Ovary (tissue), 9 donors: ENCODE measurements around the gene SPRED2. TPM values are rescaled to one million over a fixed set of nuclear protein-coding genes. Genes with fewer than 3 reads are reported as not detected.

ENCODE experiments used
- DNase-seq, 5 donors: peaks; one replicate each; pipeline ENCODE4 v3.0.0-alpha.2; 2019 to 2020
- H3K27ac ChIP-seq, 2 donors: fragments of 200-600 bp; one replicate each; pipeline versions ENCODE4 v1.5.1 to v1.8.0; 2019 to 2022
- H3K27me3 ChIP-seq: fragments of 200-600 bp; one replicate; pipeline ENCODE4 v1.8.0; 2022
- H3K36me3 ChIP-seq: fragments of 200-600 bp; sonication (generic); one replicate; pipeline ENCODE4 v1.5.1; 2019
- H3K4me1 ChIP-seq: one replicate; pipeline ENCODE4 v1.8.1; 2013; ENCODE audit warnings: mild to moderate bottlenecking, moderate library complexity; ENCODE audit not compliant: insufficient read depth
- H3K4me3 ChIP-seq: fragments of 200-600 bp; sonication (generic); one replicate; pipeline ENCODE4 v1.5.1; 2017
- H3K9me3 ChIP-seq, 2 donors: fragments of 200-600 bp in 1 of 2; sonication (generic) in 1 of 2; one replicate each; pipeline versions ENCODE4 v1.5.1 to v1.8.1; 2013 to 2019; ENCODE audit warnings: mild to moderate bottlenecking in 1 of 2, moderate library complexity in 1 of 2
- EP300 ChIP-seq: sonication (generic); formaldehyde crosslinking; IDR thresholded peaks from one replicate; pipeline ENCODE4 v1.6.1; 2017; ENCODE audit warnings: antibody characterized with exemption
- POLR2A ChIP-seq: fragments of 450-650 bp; IDR thresholded peaks from one replicate; pipeline ENCODE4 v1.6.1; 2017; ENCODE audit warnings: antibody characterized with exemption, mild to moderate bottlenecking, moderate library complexity
- WGBS, 3 donors: extraction: QIAGEN DNeasy Blood & Tissue Kit in 1 of 3; methylation state at CpG; one replicate each; pipeline versions ENCODE4 v1.1.5 to v1.1.7; 2013 to 2017; 5-methylcytosine and 5-hydroxymethylcytosine counted together
- intact Hi-C, 4 donors: fragments of 100-400 bp; cut with DNase I; formaldehyde crosslinking; loops; one replicate each; pipeline versions ENCODE4 v1.11.0 to v1.15.1; 2022 to 2023
- polyA plus RNA-seq, 2 donors: library from polyadenylated mRNA; stranded (reverse); fragments of 200-250 nt in 1 of 2; fragments of 350-450 nt in 1 of 2; fragmentation: Illumina TruSeq in 1 of 2; extraction: RNeasy Lipid Tissue Mini Kit (QIAGEN cat#74804) in 1 of 2; gene quantifications; one replicate each; pipeline ENCODE4 v1.2.3, GENCODE V29; 2013 to 2014
- total RNA-seq, 7 donors: library from RNA; depleted of rRNA in 2 of 7; stranded (reverse); fragments of >200 nt in 2 of 7; fragmentation: NEBNext Ultra II Directional in 3 of 7; extraction: Animal tissue kit (Norgen Biotek cat#: 25700) in 3 of 7; gene quantifications; one replicate each; pipeline versions ENCODE4 v1.1.0 to v1.2.4, GENCODE V29; 2016 to 2023
- TF ChIP-seq, protein P1 (sequence below), 3 donors: fragments of 450-650 bp in 2 of 3; fragments of 200-600 bp in 1 of 3; IDR thresholded peaks; one replicate each; pipeline versions ENCODE4 v1.5.1 to v1.8.0; 2016 to 2022; ENCODE audit warnings: antibody characterized with exemption in 3 of 3, mild to moderate bottlenecking in 1 of 3
- donor health status: DM: no; HTN: no; CAD: no; lungs with moderate emphysema.
- donor health status: DM: no; HTN: no; CAD: no.
- donor health status: Bipolar disorder and iron deficiency.
- donor health status: DM: yes; HTN: yes; CAD: no.
- donor health status: DM: no; HTN: no; CAD: no.
- donor health status: DM: yes; HTN: yes; CAD: no.

Gene SPRED2
- total and polyA plus RNA-seq, 9 donors: 13.1 to 32.9 (median 17.6) TPM

DNA sequence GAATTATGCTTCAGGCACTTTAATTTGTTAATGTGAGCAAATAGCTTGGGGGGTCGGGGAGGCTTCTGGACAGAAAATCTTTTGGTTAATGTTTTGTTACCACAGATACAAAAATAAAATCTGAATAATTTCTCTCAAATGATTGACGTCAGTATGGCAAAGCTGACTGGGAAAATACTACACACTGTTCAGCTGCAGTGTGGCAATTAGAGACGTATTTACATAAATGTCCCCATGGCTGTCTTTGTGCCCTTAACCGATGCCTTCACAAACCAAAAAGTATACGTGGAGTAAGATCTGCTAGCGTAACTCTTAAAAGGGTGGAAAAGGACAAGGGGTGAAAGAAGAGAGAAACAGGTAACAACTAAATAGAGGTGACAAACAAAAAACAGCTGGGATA is 121.3 kb downstream of the SPRED2 start:
- Histone ChIP-seq H3K4me1 (peaks cover 7% of the 10 kb centered on the region), H3K36me3 (no peaks in the 10 kb centered on the region), H3K27ac (no peak overlapping the region), H3K9me3 (no peaks in the 10 kb centered on the region), H3K4me3 (no peak overlapping the region), H3K27me3 (no peaks in the 10 kb centered on the region)
- 81 to 87% (median 86%) methylated on average over 6 of the region's 6 CpGs for WGBS, 3 donors
- DNase-seq: no peak
- no peak for TF ChIP-seq POLR2A
- TF ChIP-seq EP300: no peak
- TF ChIP-seq, protein P1, sequence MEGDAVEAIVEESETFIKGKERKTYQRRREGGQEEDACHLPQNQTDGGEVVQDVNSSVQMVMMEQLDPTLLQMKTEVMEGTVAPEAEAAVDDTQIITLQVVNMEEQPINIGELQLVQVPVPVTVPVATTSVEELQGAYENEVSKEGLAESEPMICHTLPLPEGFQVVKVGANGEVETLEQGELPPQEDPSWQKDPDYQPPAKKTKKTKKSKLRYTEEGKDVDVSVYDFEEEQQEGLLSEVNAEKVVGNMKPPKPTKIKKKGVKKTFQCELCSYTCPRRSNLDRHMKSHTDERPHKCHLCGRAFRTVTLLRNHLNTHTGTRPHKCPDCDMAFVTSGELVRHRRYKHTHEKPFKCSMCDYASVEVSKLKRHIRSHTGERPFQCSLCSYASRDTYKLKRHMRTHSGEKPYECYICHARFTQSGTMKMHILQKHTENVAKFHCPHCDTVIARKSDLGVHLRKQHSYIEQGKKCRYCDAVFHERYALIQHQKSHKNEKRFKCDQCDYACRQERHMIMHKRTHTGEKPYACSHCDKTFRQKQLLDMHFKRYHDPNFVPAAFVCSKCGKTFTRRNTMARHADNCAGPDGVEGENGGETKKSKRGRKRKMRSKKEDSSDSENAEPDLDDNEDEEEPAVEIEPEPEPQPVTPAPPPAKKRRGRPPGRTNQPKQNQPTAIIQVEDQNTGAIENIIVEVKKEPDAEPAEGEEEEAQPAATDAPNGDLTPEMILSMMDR (IDR thresholded peaks at IDR 0.05): no peak
- intact Hi-C loops: no loop called here

DNA sequence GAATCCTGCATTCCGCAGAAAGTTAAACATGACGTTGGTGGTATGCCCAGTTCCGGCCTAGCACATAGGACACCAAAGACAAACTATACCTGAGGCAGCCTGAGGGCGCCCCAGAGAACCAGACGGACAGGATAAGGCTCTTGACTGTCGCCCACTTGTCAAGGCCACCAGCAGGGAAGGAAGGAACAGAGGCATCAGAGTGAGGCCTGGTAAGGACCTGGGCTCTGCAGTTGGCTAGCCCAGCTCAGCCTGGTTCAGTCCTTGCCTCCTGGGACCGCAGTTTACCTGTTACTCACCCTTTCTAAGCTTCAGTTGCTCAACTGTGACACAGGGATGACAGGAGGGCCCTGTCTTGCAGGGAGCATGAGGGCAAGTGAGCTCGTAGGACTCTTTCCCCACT is 122.7 kb downstream of the SPRED2 start:
- 78 to 82% (median 82%) methylated on average over 8 of the region's 8 CpGs for WGBS, 3 donors
- no peak for DNase-seq
- TF ChIP-seq, protein P1 (IDR thresholded peaks at IDR 0.05): no peak
- TF ChIP-seq POLR2A (no peak), EP300 (no peak)

DNA sequence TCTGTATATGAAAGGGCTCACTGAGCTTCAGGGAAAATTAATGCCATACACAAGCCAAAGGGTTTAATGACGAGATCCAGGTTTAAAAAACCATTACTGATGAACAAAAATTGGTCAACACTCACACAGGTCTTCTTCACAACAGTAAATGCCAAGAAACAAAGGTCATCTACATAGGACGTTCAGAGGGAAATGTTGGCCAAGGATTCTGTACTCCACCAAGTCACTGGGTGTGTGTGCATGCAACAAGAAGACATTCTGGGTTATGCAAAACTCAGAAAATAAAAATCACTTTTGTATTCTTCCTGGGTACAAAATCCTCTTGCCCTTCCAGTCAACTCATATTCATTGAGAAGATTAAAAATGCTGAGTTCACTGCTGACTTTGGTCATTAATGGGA is 126.5 kb downstream of the SPRED2 start:
- Histone ChIP-seq H3K27ac (no peak overlapping the region), H3K4me1 (peaks cover 9% of the 10 kb centered on the region), H3K9me3 (no peaks in the 10 kb centered on the region), H3K36me3 (no peaks in the 10 kb centered on the region), H3K27me3 (no peaks in the 10 kb centered on the region), H3K4me3 (no peak overlapping the region)
- TF ChIP-seq EP300 (no peak), POLR2A (no peak)
- TF ChIP-seq, protein P1 (IDR thresholded peaks at IDR 0.05): no peak
- intact Hi-C loops: loop anchor here in 1 of 4 donors (10.0 kb wide), 1 partner anchor 129 kb away; the partner anchor contains the start of gene SPRED2
- 85 to 91% (median 89%) methylated on average over 2 of the region's 2 CpGs for WGBS, 3 donors
- no peak for DNase-seq

More for the DNA sequence above, 122.7 kb downstream of the SPRED2 start:
- Histone ChIP-seq H3K4me3 (no peak overlapping the region), H3K9me3 (no peaks in the 10 kb centered on the region), H3K4me1 (peaks cover 5% of the 10 kb centered on the region), H3K27me3 (no peaks in the 10 kb centered on the region), H3K27ac (peak overlapping the region; percentile 12 to 28), H3K36me3 (no peaks in the 10 kb centered on the region)
- intact Hi-C loops: loop anchor here in 1 of 4 donors (10.0 kb wide), 1 partner anchor 125 kb away; the partner anchor contains the start of gene SPRED2

DNA sequence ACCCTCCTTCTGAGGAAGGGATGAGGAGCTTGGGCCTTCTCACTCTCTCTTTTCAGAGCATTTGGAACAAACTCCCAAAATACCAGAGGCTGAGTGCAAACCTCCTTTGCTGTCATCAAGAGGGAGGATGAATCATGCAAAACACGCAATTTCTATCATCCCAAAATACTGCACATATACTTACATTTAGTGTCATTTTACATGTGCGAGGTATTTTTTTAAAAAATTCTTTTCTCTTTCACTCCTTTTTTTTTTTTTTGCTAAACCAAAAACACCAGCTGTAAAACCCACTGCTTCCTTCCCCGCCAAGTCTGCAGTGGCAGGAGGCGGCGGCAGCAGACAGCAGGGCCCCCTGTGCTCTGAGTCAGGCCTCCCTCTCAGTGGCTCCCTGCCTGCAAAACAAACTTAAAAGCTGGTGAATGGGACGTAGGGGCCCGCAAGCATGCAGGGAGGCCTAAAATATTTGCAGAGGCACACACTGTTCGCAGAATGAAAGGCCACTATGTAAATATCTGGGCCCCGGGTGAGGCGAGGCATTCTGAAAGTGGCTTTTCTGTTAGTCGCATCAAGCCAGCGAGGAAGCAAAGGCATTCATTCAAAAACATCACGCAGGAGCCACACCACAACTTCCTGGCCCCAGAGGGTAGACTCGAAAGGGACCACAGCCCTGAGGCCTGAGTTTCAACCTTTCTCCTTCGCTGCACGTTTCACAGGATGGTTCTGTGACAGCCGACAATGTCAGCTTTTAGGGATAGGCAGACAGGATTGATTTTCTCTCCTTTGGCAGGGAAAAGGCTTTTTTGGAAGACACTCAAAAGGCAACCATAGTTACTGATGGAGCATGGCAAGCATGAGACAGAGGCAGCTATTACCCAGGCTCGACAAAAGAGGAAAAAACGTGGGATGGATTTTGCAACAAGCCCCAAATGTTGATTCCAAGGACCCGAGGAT is 131.4 kb downstream of the SPRED2 start:
- Histone ChIP-seq H3K36me3 (no peaks in the 10 kb centered on the region), H3K27ac (peak overlapping the region in 1 of 2 donors; percentile 47), H3K9me3 (no peaks in the 10 kb centered on the region), H3K27me3 (no peaks in the 10 kb centered on the region), H3K4me3 (no peak overlapping the region), H3K4me1 (peaks cover 13% of the 10 kb centered on the region)
- WGBS, 3 donors: 25 to 30% (median 28%) methylated on average over 20 of the region's 20 CpGs
- TF ChIP-seq, protein P1 (IDR thresholded peaks at IDR 0.05): no peak
- TF ChIP-seq POLR2A: no peak
- no peak for TF ChIP-seq EP300
- intact Hi-C loops: loop anchor here in 1 of 4 donors (10.0 kb wide), 1 partner anchor 134 kb away; the partner anchor contains the start of gene SPRED2
- DNase-seq: peak in 3 of 5 donors; percentile 25 to 56 (median 53)
